H1 (cell line): Measurements from ENCODE around the gene RBM15B.

Experiments used
- ZNF274 ChIP-seq: IDR thresholded peaks from 2 replicates; pipeline ENCODE4 v1.7.0; 2012; ENCODE audit warnings: low read length, borderline replicate concordance; ENCODE audit errors: extremely low read depth
- TF ChIP-seq, protein P1 (sequence below), 3 experiments: IDR thresholded peaks; 1 replicate in 2 of 3; 2 replicates in 1 of 3; pipeline versions ENCODE4 v1.5.1 to v1.6.1; 2011; ENCODE audit warnings: low read length in 3 of 3, mild to moderate bottlenecking in 3 of 3, inconsistent platforms in 2 of 3, low read depth in 1 of 3, moderate library complexity in 1 of 3; ENCODE audit not compliant: insufficient read depth in 1 of 3; ENCODE audit errors: control extremely low read depth in 1 of 3

GRCh38 chr3:51374456-51374855, 16.6 kb upstream of the RBM15B start:
- TF ChIP-seq ZNF274, result no peak
- TF ChIP-seq, protein P1, sequence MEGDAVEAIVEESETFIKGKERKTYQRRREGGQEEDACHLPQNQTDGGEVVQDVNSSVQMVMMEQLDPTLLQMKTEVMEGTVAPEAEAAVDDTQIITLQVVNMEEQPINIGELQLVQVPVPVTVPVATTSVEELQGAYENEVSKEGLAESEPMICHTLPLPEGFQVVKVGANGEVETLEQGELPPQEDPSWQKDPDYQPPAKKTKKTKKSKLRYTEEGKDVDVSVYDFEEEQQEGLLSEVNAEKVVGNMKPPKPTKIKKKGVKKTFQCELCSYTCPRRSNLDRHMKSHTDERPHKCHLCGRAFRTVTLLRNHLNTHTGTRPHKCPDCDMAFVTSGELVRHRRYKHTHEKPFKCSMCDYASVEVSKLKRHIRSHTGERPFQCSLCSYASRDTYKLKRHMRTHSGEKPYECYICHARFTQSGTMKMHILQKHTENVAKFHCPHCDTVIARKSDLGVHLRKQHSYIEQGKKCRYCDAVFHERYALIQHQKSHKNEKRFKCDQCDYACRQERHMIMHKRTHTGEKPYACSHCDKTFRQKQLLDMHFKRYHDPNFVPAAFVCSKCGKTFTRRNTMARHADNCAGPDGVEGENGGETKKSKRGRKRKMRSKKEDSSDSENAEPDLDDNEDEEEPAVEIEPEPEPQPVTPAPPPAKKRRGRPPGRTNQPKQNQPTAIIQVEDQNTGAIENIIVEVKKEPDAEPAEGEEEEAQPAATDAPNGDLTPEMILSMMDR (IDR thresholded peaks at IDR 0.05; ENCODE audit: control extremely low read depth in 1 of 3, insufficient read depth in 1 of 3, low read depth in 1 of 3, low read length in 3 of 3), result no peak
